GM08714 (cell line): ENCODE data around the gene ZNF888.

Experiments
- H3K4me3 ChIP-seq: fragments of 200-500 bp; sonication (Bioruptor generic); 2 replicates; pipeline ENCODE4 v1.5.1; 2014; ENCODE audit warnings: mild to moderate bottlenecking, low read length, inconsistent platforms
- ZNF274 ChIP-seq: IDR thresholded peaks from 2 replicates; pipeline ENCODE4 v1.6.1; 2012; ENCODE audit warnings: mild to moderate bottlenecking, low read depth, low read length

The ZNF888 gene

GRCh38 chr19:52922841-52923777 lies at the start of gene ZNF888:
Gene ZNF888 (minus strand): TSS chr19:52923428. CDS start chr19:52917873, 5,555 bp downstream.
- H3K4me3 ChIP-seq = peak within 1 kb of the TSS; percentile 95
- TF ChIP-seq ZNF274 = no peak

DNA sequence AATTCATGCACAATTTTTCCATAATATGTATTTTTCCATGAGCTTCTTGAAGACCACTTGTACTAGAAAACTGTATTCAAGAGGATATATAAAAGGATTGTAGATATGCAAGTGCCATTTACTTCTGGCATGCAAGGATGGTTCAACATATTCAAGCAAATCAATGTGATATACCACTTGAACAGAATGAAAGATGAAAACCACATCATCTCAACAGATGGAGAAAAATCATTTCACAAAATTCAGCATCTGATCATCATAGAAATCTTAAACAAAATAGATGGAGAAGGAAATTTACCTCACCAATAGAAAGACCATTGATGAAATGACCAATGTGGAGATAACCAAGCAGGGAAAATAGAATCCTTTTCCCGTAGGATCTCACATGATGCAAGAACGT lies 44.5 kb upstream of the ZNF888 start:
- H3K4me3 ChIP-seq = no peak overlapping the region
- no peak for TF ChIP-seq ZNF274

GRCh38 chr19:52963247-52963618 lies 40.0 kb upstream of the ZNF888 start:
- TF ChIP-seq ZNF274 = no peak
- H3K4me3 ChIP-seq = peak overlapping the region; percentile 64; the same call in 1 of the 2 replicates

DNA sequence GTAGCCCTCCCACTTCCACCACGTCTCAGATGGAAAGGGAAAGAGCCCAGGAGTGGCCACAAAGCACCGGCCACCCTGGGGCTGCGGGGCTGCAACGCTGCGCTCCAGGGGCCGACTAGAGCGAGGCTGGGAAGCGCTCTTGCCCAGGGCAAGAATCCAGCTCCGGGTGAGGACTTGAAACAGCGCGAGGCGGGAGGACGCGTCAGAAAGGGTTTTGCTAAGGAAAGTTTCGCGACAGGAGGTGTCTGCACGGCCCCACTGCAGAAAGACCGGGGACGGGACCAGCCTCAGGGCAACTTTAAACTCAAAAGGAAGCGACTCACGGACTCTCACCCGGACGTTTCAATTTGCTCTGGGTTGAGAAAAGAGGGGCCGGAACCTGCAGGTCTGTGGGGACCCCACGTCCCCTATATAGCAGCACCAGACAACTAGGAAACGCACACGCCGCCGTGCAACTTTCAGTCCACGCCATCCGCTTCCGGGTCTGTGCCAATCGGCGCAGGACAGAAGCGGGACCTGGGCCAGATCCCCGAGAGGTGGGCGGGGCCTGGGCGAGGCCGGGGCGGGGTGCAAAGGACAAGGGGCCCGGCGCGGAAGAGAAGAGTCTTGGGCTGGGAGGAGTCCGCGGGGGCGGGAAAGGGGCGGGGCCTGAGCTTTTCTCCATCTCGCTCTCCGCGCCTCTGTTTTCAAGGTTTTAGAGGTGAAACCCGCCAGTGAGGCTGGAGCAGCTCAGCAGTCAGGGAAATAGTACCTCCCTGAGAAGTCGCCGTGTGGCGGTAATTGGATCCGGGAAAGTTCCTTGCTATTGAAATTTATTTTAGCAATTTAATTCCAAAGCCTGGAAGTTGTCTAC lies 39.4 kb upstream of the ZNF888 start, which contains the start of gene ZNF816:
Gene ZNF816 (minus strand): TSS at position 488 of the 853 bp plus-strand sequence. CDS start 6,792 bp downstream, outside the sequence.
- H3K4me3 ChIP-seq = peak within 1 kb of the TSS; percentile 85

GRCh38 chr19:52961981-52962380 lies 38.8 kb upstream of the ZNF888 start:
- peak overlapping the region; percentile 85 for H3K4me3 ChIP-seq
- TF ChIP-seq ZNF274 = no peak

More for the DNA sequence above, 39.4 kb upstream of the ZNF888 start, which contains the start of gene ZNF816:
- TF ChIP-seq ZNF274 = no peak

DNA sequence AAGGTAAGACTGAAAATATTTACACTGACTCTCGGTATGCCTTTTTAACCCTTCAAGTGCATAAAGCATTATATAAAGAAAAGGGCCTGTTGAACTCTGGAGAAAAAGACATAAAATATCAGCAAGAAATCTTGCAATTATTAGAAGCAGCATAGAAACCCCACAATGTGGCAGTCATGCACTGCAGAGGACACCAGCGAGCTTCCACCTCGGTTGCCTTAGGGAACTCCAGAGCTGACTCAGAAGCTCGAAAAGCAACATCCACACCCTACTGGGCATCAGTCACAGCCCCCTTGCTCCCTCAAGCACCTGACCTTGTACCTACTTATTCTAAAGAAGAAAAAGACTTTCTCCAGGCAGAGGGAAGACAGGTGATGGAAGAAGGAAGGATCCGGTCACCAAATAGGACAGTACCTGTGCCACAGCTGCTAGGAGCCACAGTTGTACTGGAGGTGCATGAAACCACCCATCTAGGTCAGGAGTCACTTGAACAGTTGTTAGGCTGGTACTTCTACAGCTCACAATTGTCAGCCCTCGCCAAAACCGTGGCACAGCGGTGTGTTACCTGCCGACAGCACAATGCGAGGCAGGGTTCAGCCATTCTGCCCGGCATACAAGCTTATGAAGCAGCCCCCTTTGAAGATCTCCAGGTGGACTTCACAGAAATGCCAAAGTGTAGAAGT lies 36.5 kb upstream of the ZNF888 start:
- no peak overlapping the region for H3K4me3 ChIP-seq
- no peak for TF ChIP-seq ZNF274

DNA sequence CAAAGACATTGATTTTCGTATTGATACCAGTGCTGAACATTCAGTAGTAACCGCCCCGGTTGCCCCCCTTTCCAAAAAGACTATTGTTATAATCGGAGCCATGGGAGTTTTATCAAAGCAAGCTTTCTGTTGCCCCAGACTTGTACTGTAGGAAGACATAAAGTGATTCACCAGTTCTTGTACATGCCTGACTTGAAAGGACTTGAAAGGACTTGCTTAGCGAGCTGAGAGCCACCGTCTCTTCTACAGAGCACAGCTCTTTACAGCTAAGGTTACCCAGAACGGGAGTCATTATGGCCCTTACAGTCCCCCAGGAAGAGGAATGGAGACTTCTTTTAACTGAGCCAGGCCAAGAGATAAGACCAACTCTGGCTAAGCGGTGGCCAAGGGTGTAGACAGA lies 34.4 kb upstream of the ZNF888 start:
- no peak overlapping the region for H3K4me3 ChIP-seq
- TF ChIP-seq ZNF274 = no peak

GRCh38 chr19:52956917-52957316 lies 33.7 kb upstream of the ZNF888 start:
- H3K4me3 ChIP-seq = no peak overlapping the region
- no peak for TF ChIP-seq ZNF274

DNA sequence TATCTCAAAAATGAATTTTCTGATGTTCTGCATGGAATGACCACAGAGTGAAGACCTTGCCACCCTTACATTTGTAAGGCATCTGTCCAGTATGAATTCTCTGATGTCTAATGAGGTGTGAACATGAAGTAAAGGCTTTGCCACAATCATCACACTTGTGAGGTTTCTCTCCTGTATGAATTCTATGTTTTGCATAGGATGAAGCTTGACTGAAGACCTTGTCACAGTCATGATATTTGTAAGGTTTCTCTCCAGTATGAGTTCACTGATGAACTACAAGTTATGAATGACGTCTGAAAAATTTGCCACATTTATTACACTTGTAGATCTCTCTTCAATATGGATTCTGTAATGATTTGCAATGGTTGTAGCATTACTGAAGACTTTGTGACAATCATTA lies 26.2 kb upstream of the ZNF888 start:
- no peak overlapping the region for H3K4me3 ChIP-seq

DNA sequence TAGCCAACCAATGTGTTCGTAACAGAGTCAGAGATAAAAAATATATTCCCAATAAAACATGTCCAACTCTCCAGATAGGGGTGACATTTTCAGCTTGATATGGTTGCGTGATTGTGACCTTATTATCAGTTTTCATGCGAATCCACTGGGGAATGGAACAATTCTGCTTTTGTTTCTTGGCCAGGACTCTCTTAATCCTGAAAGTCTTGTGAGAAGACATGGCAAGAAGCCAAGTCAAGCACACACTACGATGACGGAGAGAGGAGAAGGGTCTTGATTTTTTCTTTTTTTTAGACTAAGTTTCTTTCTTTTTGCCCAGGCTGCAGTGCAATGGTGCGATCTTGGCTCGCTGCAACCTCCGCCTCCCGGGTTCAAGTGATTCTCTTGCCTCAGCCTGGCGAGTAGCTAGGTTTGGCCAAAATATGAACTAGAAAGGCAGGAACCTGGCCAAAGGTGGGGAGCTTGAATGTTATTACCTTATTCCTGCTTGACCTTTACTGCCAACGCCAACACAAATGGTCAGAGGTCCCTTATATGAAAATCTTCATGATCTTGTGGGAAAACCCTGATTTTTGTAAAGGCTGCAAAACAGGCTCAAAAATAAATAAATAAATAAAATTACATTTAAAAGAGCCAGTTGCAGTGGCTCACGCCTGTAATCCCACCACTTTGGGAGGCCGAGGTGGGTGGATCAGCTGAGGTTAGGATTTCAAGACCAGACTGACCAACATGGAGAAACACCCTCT lies 25.0 kb upstream of the ZNF888 start:
- no peak for TF ChIP-seq ZNF274
- H3K4me3 ChIP-seq = no peak overlapping the region

More for the DNA sequence above, 26.2 kb upstream of the ZNF888 start:
- peak; percentile 29; the same call in 1 of the 2 replicates for TF ChIP-seq ZNF274

DNA sequence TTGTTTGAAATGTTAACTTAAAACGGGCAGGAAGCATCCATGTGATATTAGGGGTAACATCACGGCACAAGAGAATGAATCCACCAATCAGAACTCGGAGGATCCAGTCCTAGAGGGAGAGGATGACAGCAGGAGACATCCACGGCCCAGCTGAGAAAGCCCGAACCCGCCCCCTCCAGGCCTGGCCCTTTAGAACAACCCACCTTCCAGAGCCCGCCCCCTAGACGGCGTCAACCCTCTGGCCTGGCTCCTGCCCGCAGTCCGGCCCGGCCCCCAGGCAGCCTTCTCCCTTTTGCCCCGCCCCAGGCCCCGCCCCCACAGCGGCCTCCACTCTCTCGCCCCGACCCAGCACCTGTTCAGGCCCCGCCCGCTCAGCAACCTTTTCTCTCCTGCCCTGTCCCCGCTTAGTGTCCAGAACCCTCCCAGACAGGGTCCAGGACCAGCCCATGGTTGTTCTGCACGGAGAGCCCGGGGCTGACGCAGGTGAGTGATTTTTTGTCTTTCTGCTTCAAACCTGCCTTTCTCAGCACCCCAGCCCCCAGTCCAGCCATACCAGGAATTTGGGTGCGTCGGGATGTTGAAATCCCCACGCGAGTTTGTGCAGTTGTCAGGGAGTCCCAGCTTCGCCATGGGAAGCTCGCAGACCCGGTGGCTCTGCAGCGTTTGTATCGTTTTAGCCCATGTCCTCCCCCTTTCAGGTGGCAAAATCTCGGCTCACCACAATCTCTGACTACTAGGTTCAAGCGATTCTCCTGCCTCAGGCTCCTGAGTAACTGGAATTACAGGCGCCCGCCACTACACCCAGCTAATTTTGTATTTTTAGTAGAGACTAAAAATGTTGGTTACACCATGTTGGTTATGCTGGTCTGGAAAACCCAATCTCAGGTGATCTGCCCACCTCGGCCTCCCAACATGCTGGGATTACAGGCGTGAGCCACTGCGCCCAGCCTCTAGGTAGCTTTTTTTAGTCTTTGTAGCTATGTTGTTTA lies 23.4 kb upstream of the ZNF888 start:
- no peak overlapping the region for H3K4me3 ChIP-seq
- TF ChIP-seq ZNF274 = no peak
